ENCODE measurements around the gene ATP5ME. TPM values are rescaled to one million over a fixed set of nuclear protein-coding genes. Genes with fewer than 3 reads are reported as not detected.

The ATP5ME gene
- total RNA-seq, 1 experiment from 2014 or later, result 425 TPM

DNA sequence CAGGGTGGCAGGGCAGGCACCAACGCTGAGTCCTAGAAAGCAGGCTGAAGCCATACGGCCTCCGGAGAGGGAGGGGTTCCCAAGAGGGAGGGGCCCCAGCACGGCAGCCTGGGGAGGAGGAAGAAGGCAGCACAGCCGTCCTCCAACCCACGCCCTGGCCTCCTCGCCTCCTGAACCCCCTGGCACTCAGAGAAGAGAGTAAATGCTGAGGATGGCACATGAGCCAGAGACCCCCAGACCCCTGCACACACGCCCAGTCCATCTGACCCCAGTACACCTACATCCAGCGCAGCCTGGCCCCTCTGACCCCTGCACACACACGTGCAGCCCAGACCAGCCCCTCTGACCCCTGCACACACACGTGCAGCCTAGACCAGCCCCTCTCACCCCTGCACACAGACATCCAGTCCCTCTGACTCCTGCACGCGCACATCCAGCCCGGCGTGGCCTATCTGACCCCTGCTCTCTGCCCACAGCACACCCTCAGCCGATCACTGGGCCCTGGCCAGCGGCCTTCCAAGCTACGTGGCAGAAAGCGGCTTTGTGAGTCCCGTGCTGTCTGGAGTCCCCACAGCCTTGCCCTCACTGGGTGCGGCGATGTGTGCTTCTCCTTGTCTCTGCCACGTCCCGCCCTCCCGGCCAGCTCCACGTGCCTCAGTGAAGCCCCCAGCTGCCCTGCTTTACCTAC, 18.5 kb downstream of the ATP5ME start:
- Histone ChIP-seq H3K4ac (ENCODE audit: low read depth, low read length) (no peak overlapping the region), H2BK12ac (ENCODE audit: insufficient read length, low read depth, low read length) (no peak overlapping the region), H2BK20ac (ENCODE audit: low read depth, low read length, poor library complexity, severe bottlenecking) (no peak overlapping the region), H2BK15ac (ENCODE audit: low read depth, low read length) (no peak overlapping the region), H4K20me1 (ENCODE audit: control insufficient read depth, insufficient read depth, insufficient read length) (no peaks in the 10 kb centered on the region), H3K56ac (ENCODE audit: insufficient read length, low read depth, low read length) (no peak overlapping the region), H4K91ac (ENCODE audit: insufficient read length, low read depth, low read length) (no peak overlapping the region), H3K9me3 (ENCODE audit: control insufficient read depth, low read depth, low read length) (no peaks in the 10 kb centered on the region), H2AFZ (ENCODE audit: low read length) (no peak overlapping the region), H3K79me2 (ENCODE audit: insufficient read depth, low read length) (no peaks in the 10 kb centered on the region), H3K18ac (ENCODE audit: insufficient read length, low read depth, low read length) (no peak overlapping the region), H2BK120ac (ENCODE audit: low read depth, low read length, poor library complexity, severe bottlenecking) (no peak overlapping the region), H3K23me2 (ENCODE audit: insufficient read length, low read depth, low read length, poor library complexity, severe bottlenecking) (no peaks in the 10 kb centered on the region), H2BK5ac (ENCODE audit: insufficient read length, low read length) (no peak overlapping the region), H4K5ac (ENCODE audit: insufficient read length, low read depth, low read length) (no peak overlapping the region), H4K8ac (replicated peaks; ENCODE audit: insufficient read length, low read depth, low read length) (no peak overlapping the region), H3K4me1 (ENCODE audit: insufficient read depth, low read length) (no peaks in the 10 kb centered on the region), H3K79me1 (ENCODE audit: insufficient read depth, low read depth, low read length, poor library complexity, severe bottlenecking) (no peaks in the 10 kb centered on the region), H3T11ph (ENCODE audit: low read length) (no peak overlapping the region), H3K27ac (ENCODE audit: insufficient read length, low read depth, low read length) (no peak overlapping the region), H3K23ac (ENCODE audit: insufficient read length, low read depth, low read length) (no peak overlapping the region), H3K27me3 (ENCODE audit: insufficient read depth, low read length) (no peaks in the 10 kb centered on the region), H3K4me2 (ENCODE audit: insufficient read depth, insufficient read length, low read length) (no peak overlapping the region), H2AK5ac (ENCODE audit: insufficient read length, low read length) (no peak overlapping the region), H3K14ac (ENCODE audit: insufficient read depth, low read length) (no peak overlapping the region; the same call in 1 of the 2 replicates), H3K9ac (ENCODE audit: extremely low read depth, insufficient read length, low read length) (no peak overlapping the region)
- Mint-ChIP-seq H3K27me3 (ENCODE audit: low read depth) (peaks cover 2% of the 10 kb centered on the region), H3K4me3 (no peak overlapping the region), H3K4me1 (peaks cover 0 to 6% of the 10 kb centered on the region in 2 experiments; a peak in 2 of 4 replicates), H3K9me3 (no peaks in the 10 kb centered on the region; a peak in 1 of 5 replicates), H3K36me3 (ENCODE audit: insufficient read depth in 1 of 3, low read depth in 3 of 3) (no peaks in the 10 kb centered on the region; a peak in 2 of 7 replicates), H3K27ac (no peak overlapping the region; a peak in 1 of 7 replicates)
- TF ChIP-seq, protein P1, sequence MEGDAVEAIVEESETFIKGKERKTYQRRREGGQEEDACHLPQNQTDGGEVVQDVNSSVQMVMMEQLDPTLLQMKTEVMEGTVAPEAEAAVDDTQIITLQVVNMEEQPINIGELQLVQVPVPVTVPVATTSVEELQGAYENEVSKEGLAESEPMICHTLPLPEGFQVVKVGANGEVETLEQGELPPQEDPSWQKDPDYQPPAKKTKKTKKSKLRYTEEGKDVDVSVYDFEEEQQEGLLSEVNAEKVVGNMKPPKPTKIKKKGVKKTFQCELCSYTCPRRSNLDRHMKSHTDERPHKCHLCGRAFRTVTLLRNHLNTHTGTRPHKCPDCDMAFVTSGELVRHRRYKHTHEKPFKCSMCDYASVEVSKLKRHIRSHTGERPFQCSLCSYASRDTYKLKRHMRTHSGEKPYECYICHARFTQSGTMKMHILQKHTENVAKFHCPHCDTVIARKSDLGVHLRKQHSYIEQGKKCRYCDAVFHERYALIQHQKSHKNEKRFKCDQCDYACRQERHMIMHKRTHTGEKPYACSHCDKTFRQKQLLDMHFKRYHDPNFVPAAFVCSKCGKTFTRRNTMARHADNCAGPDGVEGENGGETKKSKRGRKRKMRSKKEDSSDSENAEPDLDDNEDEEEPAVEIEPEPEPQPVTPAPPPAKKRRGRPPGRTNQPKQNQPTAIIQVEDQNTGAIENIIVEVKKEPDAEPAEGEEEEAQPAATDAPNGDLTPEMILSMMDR (conservative IDR thresholded peaks at IDR 0.05), result no peak
- no CpG with 5 or more reads among the region's 26 CpGs for whole genome bisulfite sequencing (ENCODE audit: extremely low coverage, insufficient read length, low lambda C conversion rate)
- no peak for DNase-seq

Data from H9 (cell line).